Measurements from ENCODE around the gene THSD4.

THSD4 gene

DNA sequence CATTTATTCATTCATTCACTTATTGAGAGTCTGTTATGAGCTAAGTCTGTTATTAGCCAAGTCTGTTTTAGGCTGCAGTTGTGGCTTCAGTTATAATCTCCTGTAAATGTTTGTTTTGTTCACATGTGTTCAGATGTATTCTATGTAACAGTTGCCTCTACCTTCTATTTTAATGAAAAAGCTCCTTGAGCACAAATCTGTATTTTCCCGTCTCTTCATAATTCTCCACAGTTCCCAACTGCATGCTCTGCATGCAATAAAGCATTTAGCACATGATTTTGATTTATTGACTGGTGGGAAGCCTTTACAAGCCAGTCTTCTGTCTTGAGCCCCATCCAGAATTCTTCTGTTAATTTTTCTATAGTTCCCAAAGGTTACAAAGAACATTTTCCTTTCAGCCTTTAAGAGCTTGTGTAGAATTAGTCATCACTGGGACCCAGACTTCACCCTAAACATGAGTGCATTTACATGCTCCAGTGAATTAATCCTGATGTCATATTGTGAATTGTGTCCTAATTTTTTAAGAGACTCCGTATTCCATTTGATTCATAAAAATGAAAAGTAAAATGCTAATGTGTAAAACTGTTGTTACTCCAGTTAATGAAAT lies 572.7 kb downstream of the THSD4 start:
- peaks cover 6% of the 10 kb centered on the region for H3K27me3 ChIP-seq (ENCODE audit: low read depth, low read length)
- H3K4me3 ChIP-seq (ENCODE audit: low read length), result no peak overlapping the region
- H3K27ac ChIP-seq (ENCODE audit: low read length), result no peak overlapping the region
- H3K4me2 ChIP-seq (ENCODE audit: low read length), result no peak overlapping the region
- H4K20me1 ChIP-seq (ENCODE audit: insufficient read depth, low read length), result no peaks in the 10 kb centered on the region
- H3K9me3 ChIP-seq (ENCODE audit: insufficient read depth, low read length), result no peaks in the 10 kb centered on the region
- TF ChIP-seq, protein P1, sequence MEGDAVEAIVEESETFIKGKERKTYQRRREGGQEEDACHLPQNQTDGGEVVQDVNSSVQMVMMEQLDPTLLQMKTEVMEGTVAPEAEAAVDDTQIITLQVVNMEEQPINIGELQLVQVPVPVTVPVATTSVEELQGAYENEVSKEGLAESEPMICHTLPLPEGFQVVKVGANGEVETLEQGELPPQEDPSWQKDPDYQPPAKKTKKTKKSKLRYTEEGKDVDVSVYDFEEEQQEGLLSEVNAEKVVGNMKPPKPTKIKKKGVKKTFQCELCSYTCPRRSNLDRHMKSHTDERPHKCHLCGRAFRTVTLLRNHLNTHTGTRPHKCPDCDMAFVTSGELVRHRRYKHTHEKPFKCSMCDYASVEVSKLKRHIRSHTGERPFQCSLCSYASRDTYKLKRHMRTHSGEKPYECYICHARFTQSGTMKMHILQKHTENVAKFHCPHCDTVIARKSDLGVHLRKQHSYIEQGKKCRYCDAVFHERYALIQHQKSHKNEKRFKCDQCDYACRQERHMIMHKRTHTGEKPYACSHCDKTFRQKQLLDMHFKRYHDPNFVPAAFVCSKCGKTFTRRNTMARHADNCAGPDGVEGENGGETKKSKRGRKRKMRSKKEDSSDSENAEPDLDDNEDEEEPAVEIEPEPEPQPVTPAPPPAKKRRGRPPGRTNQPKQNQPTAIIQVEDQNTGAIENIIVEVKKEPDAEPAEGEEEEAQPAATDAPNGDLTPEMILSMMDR (IDR thresholded peaks at IDR 0.05; ENCODE audit: low read depth, low read length), result no peak
- TF ChIP-seq EZH2phosphoT487 (IDR thresholded peaks at IDR 0.05; ENCODE audit: low read depth), result no peak
- no peak overlapping the region for H2AFZ ChIP-seq (ENCODE audit: low read depth, low read length)
- H3K36me3 ChIP-seq (replicated peaks; ENCODE audit: low read depth, low read length), result no peaks in the 10 kb centered on the region
- no peaks in the 10 kb centered on the region for H3K79me2 ChIP-seq (ENCODE audit: low read length)
- no peaks in the 10 kb centered on the region for H3K4me1 ChIP-seq (ENCODE audit: low read length)
- H3K9ac ChIP-seq (ENCODE audit: low read length), result no peak overlapping the region

GRCh38 chr15:71688509-71689094 lies 573.3 kb downstream of the THSD4 start:
- Histone ChIP-seq H2AFZ (ENCODE audit: low read depth, low read length) (no peak overlapping the region), H3K4me2 (ENCODE audit: low read length) (no peak overlapping the region), H3K9ac (ENCODE audit: low read length) (no peak overlapping the region), H4K20me1 (ENCODE audit: insufficient read depth, low read length) (no peaks in the 10 kb centered on the region), H3K27me3 (ENCODE audit: low read depth, low read length) (peaks cover 6% of the 10 kb centered on the region), H3K9me3 (ENCODE audit: insufficient read depth, low read length) (no peaks in the 10 kb centered on the region), H3K27ac (ENCODE audit: low read length) (no peak overlapping the region), H3K4me1 (ENCODE audit: low read length) (no peaks in the 10 kb centered on the region), H3K79me2 (ENCODE audit: low read length) (no peaks in the 10 kb centered on the region), H3K4me3 (ENCODE audit: low read length) (no peak overlapping the region), H3K36me3 (replicated peaks; ENCODE audit: low read depth, low read length) (no peaks in the 10 kb centered on the region)
- TF ChIP-seq EZH2phosphoT487 (IDR thresholded peaks at IDR 0.05; ENCODE audit: low read depth), result no peak
- TF ChIP-seq, protein P1 (IDR thresholded peaks at IDR 0.05; ENCODE audit: low read depth, low read length), result no peak

GRCh38 chr15:71691081-71691457 lies 575.8 kb downstream of the THSD4 start:
- H3K9me3 ChIP-seq (ENCODE audit: insufficient read depth, low read length), result no peaks in the 10 kb centered on the region
- H3K27ac ChIP-seq (ENCODE audit: low read length), result no peak overlapping the region
- no peaks in the 10 kb centered on the region for H3K79me2 ChIP-seq (ENCODE audit: low read length)
- H2AFZ ChIP-seq (ENCODE audit: low read depth, low read length), result no peak overlapping the region
- no peak for TF ChIP-seq EZH2phosphoT487 (IDR thresholded peaks at IDR 0.05; ENCODE audit: low read depth)
- TF ChIP-seq, protein P1 (IDR thresholded peaks at IDR 0.05; ENCODE audit: low read depth, low read length), result no peak
- no peak overlapping the region for H3K9ac ChIP-seq (ENCODE audit: low read length)
- peaks cover 6% of the 10 kb centered on the region for H3K27me3 ChIP-seq (ENCODE audit: low read depth, low read length)
- H3K4me3 ChIP-seq (ENCODE audit: low read length), result no peak overlapping the region
- H3K4me2 ChIP-seq (ENCODE audit: low read length), result no peak overlapping the region
- no peaks in the 10 kb centered on the region for H3K36me3 ChIP-seq (replicated peaks; ENCODE audit: low read depth, low read length)
- no peaks in the 10 kb centered on the region for H3K4me1 ChIP-seq (ENCODE audit: low read length)
- no peaks in the 10 kb centered on the region for H4K20me1 ChIP-seq (ENCODE audit: insufficient read depth, low read length)

GRCh38 chr15:71691458-71692417 lies 576.5 kb downstream of the THSD4 start:
- Histone ChIP-seq H3K36me3 (replicated peaks; ENCODE audit: low read depth, low read length) (no peaks in the 10 kb centered on the region), H3K4me1 (ENCODE audit: low read length) (no peaks in the 10 kb centered on the region), H3K27ac (ENCODE audit: low read length) (no peak overlapping the region), H3K4me2 (ENCODE audit: low read length) (no peak overlapping the region), H3K27me3 (ENCODE audit: low read depth, low read length) (peaks cover 6% of the 10 kb centered on the region), H3K9me3 (ENCODE audit: insufficient read depth, low read length) (no peaks in the 10 kb centered on the region), H2AFZ (ENCODE audit: low read depth, low read length) (no peak overlapping the region), H3K79me2 (ENCODE audit: low read length) (no peaks in the 10 kb centered on the region), H4K20me1 (ENCODE audit: insufficient read depth, low read length) (no peaks in the 10 kb centered on the region), H3K9ac (ENCODE audit: low read length) (no peak overlapping the region), H3K4me3 (ENCODE audit: low read length) (no peak overlapping the region)
- TF ChIP-seq EZH2phosphoT487 (IDR thresholded peaks at IDR 0.05; ENCODE audit: low read depth), result no peak
- TF ChIP-seq, protein P1 (IDR thresholded peaks at IDR 0.05; ENCODE audit: low read depth, low read length), result no peak

Data from OCI-LY3 (cell line).